ENCODE measurements around the gene NBPF4. TPM values are rescaled to one million over a fixed set of nuclear protein-coding genes. Genes with fewer than 3 reads are reported as not detected.

The NBPF4 gene
- total and polyA plus RNA-seq, 4 donors: 0.10 to 0.25 (median 0.15) TPM; not detected in 1

- no peak for DNase-seq (ENCODE audit: low read depth in 4 of 6, low spot score in 6 of 6)
- Histone ChIP-seq H3K4me3 (ENCODE audit: low read depth, low read length) (no peak overlapping the region), H3K27me3 (ENCODE audit: control insufficient read depth, insufficient read depth, low read length) (no peaks in the 10 kb centered on the region), H3K9me3 (ENCODE audit: control insufficient read depth, insufficient read depth, low read length) (peaks cover 2% of the 10 kb centered on the region), H3K27ac (ENCODE audit: low read depth, low read length) (no peak overlapping the region), H3K4me1 (ENCODE audit: control insufficient read depth, insufficient read depth, low read length) (peaks cover 3% of the 10 kb centered on the region), H3K36me3 (ENCODE audit: control insufficient read depth, insufficient read depth, low read length) (peaks cover 5% of the 10 kb centered on the region)
- 100% methylated on average over 1 of the region's 1 CpG for WGBS (ENCODE audit: insufficient coverage)
Observed at GRCh38 chr1:108194051-108194450, 49.8 kb downstream of the NBPF4 start.

- no CpG with 5 or more reads among the region's 1 CpG for WGBS (ENCODE audit: insufficient coverage)
Observed at GRCh38 chr1:108193333-108193732, 50.5 kb downstream of the NBPF4 start.

GRCh38 chr1:108192581-108192980 is 51.3 kb downstream of the NBPF4 start:
- no peaks in the 10 kb centered on the region for H3K27me3 ChIP-seq (ENCODE audit: control insufficient read depth, insufficient read depth, low read length)
- no peak overlapping the region for H3K4me3 ChIP-seq (ENCODE audit: low read depth, low read length)
- no peaks in the 10 kb centered on the region for H3K4me1 ChIP-seq (ENCODE audit: control insufficient read depth, insufficient read depth, low read length)
- H3K27ac ChIP-seq (ENCODE audit: low read depth, low read length): no peak overlapping the region
- DNase-seq (ENCODE audit: low read depth in 4 of 6, low spot score in 6 of 6): no peak
- peaks cover 5% of the 10 kb centered on the region for H3K36me3 ChIP-seq (ENCODE audit: control insufficient read depth, insufficient read depth, low read length)
- H3K9me3 ChIP-seq (ENCODE audit: control insufficient read depth, insufficient read depth, low read length): peaks cover 5% of the 10 kb centered on the region
- 99% methylated on average over 27 of the region's 28 CpGs for WGBS (ENCODE audit: insufficient coverage)

More at GRCh38 chr1:108193333-108193732, 50.5 kb downstream of the NBPF4 start:
- Histone ChIP-seq H3K4me1 (ENCODE audit: control insufficient read depth, insufficient read depth, low read length) (no peaks in the 10 kb centered on the region), H3K4me3 (ENCODE audit: low read depth, low read length) (no peak overlapping the region), H3K27me3 (ENCODE audit: control insufficient read depth, insufficient read depth, low read length) (no peaks in the 10 kb centered on the region), H3K36me3 (ENCODE audit: control insufficient read depth, insufficient read depth, low read length) (peaks cover 5% of the 10 kb centered on the region), H3K9me3 (ENCODE audit: control insufficient read depth, insufficient read depth, low read length) (peaks cover 2% of the 10 kb centered on the region), H3K27ac (ENCODE audit: low read depth, low read length) (no peak overlapping the region)
- DNase-seq (ENCODE audit: low read depth in 4 of 6, low spot score in 6 of 6): no peak

DNA sequence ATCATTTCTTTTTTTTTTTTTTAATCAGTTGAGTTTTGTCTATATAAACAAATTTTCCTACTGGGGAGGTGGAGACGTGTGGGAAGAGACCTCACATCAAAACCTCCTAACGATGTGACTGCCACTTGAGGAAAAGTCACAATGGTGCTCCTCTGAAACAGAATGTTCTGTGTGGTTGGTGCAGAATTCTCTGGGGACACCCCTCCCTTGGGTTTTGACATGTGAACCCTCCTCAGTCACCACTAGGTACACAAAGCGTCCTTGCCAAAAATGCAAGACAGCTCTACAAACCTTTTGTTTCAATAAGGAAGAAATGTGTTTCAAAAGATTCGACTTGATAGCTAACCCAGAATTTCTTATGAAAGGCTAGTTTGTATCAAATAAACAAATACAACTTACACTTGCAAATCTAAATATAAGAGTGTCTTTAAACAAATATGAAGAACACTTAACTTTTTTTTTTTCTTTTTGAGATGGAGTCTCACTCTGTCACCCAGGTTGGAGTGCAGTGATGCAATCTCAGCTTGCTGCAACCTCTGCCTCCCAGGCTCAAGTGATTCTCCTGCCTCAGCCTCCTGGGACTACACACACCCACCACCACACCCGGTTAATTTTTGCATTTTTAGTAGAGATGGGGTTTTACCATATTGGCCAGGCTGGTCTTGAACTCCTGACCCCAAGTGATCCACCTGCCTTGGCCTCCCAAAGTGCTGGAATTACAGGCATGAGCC is 53.0 kb downstream of the NBPF4 start:
- Histone ChIP-seq H3K4me1 (ENCODE audit: control insufficient read depth, insufficient read depth, low read length) (no peaks in the 10 kb centered on the region), H3K27me3 (ENCODE audit: control insufficient read depth, insufficient read depth, low read length) (no peaks in the 10 kb centered on the region), H3K4me3 (ENCODE audit: low read depth, low read length) (no peak overlapping the region), H3K27ac (ENCODE audit: low read depth, low read length) (no peak overlapping the region), H3K36me3 (ENCODE audit: control insufficient read depth, insufficient read depth, low read length) (peaks cover 5% of the 10 kb centered on the region), H3K9me3 (ENCODE audit: control insufficient read depth, insufficient read depth, low read length) (peaks cover 5% of the 10 kb centered on the region)
- DNase-seq (ENCODE audit: low read depth in 4 of 6, low spot score in 6 of 6): no peak
- no CpG with 5 or more reads among the region's 5 CpGs for WGBS (ENCODE audit: insufficient coverage)

GRCh38 chr1:108190001-108190634 is 53.8 kb downstream of the NBPF4 start:
- peaks cover 5% of the 10 kb centered on the region for H3K36me3 ChIP-seq (ENCODE audit: control insufficient read depth, insufficient read depth, low read length)
- no peak for DNase-seq (ENCODE audit: low read depth in 4 of 6, low spot score in 6 of 6)
- WGBS (ENCODE audit: insufficient coverage): 76% methylated on average over 5 of the region's 7 CpGs
- no peak overlapping the region for H3K27ac ChIP-seq (ENCODE audit: low read depth, low read length)
- H3K9me3 ChIP-seq (ENCODE audit: control insufficient read depth, insufficient read depth, low read length): peaks cover 2% of the 10 kb centered on the region
- H3K4me1 ChIP-seq (ENCODE audit: control insufficient read depth, insufficient read depth, low read length): no peaks in the 10 kb centered on the region
- H3K4me3 ChIP-seq (ENCODE audit: low read depth, low read length): no peak overlapping the region
- H3K27me3 ChIP-seq (ENCODE audit: control insufficient read depth, insufficient read depth, low read length): no peaks in the 10 kb centered on the region

DNA sequence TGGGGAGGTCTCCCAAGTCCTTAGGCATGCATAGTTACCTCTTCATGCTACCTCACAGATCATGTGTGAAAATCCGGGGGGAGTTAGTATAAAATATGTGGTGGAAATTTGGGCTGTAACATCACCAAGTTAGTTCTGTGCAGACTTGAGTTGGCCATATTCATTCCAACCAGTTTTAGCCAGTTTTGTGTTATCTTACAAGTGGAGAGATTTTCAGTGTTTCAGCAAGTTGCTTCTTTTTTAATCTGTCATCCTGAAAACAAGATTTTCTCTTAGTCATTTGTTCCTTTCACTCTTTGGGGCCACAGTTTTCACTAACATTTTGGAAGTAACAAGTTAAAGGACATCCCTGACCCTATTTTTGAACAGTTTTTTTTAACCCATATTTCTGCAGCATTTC is 55.1 kb downstream of the NBPF4 start:
- no peak overlapping the region for H3K4me3 ChIP-seq (ENCODE audit: low read depth, low read length)
- H3K36me3 ChIP-seq (ENCODE audit: control insufficient read depth, insufficient read depth, low read length): peaks cover 5% of the 10 kb centered on the region
- no peaks in the 10 kb centered on the region for H3K4me1 ChIP-seq (ENCODE audit: control insufficient read depth, insufficient read depth, low read length)
- DNase-seq (ENCODE audit: low read depth in 4 of 6, low spot score in 6 of 6): no peak
- no CpG with 5 or more reads among the region's 1 CpG for WGBS (ENCODE audit: insufficient coverage)
- H3K27me3 ChIP-seq (ENCODE audit: control insufficient read depth, insufficient read depth, low read length): no peaks in the 10 kb centered on the region
- peaks cover 2% of the 10 kb centered on the region for H3K9me3 ChIP-seq (ENCODE audit: control insufficient read depth, insufficient read depth, low read length)
- no peak overlapping the region for H3K27ac ChIP-seq (ENCODE audit: low read depth, low read length)

GRCh38 chr1:108182959-108183700 is 60.7 kb downstream of the NBPF4 start:
- no CpG with 5 or more reads among the region's 2 CpGs for WGBS (ENCODE audit: insufficient coverage)
- Histone ChIP-seq H3K9me3 (ENCODE audit: control insufficient read depth, insufficient read depth, low read length) (peaks cover 10% of the 10 kb centered on the region), H3K27ac (ENCODE audit: low read depth, low read length) (no peak overlapping the region), H3K36me3 (ENCODE audit: control insufficient read depth, insufficient read depth, low read length) (peaks cover 5% of the 10 kb centered on the region), H3K4me1 (ENCODE audit: control insufficient read depth, insufficient read depth, low read length) (no peaks in the 10 kb centered on the region), H3K4me3 (ENCODE audit: low read depth, low read length) (no peak overlapping the region), H3K27me3 (ENCODE audit: control insufficient read depth, insufficient read depth, low read length) (no peaks in the 10 kb centered on the region)
- peak in 1 of 6 donors; percentile 6 for DNase-seq (ENCODE audit: low read depth in 4 of 6, low spot score in 6 of 6)

DNA sequence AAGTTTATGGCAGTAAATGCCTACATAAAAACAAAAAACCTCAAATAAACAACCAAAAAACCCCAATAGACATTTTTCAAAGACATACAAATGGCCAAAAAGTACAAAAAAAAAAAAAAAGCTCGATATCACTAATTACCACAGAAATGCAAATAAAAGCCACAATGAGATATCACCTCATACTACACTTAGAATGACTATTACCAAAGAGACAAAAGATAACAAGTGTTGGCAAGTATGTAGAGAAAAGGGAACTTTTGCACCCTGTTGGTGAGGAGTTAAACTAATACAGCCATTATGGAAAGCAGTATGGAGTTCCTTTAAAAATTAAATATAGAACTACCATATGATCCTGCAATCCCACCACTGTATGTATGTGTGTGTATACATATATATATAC is 64.9 kb downstream of the NBPF4 start:
- WGBS (ENCODE audit: insufficient coverage): no CpG with 5 or more reads among the region's 1 CpG
- Histone ChIP-seq H3K27ac (ENCODE audit: low read depth, low read length) (no peak overlapping the region), H3K27me3 (ENCODE audit: control insufficient read depth, insufficient read depth, low read length) (no peaks in the 10 kb centered on the region), H3K36me3 (ENCODE audit: control insufficient read depth, insufficient read depth, low read length) (peaks cover 9% of the 10 kb centered on the region), H3K4me3 (ENCODE audit: low read depth, low read length) (no peak overlapping the region), H3K4me1 (ENCODE audit: control insufficient read depth, insufficient read depth, low read length) (no peaks in the 10 kb centered on the region), H3K9me3 (ENCODE audit: control insufficient read depth, insufficient read depth, low read length) (peaks cover 22% of the 10 kb centered on the region)
- no peak for DNase-seq (ENCODE audit: low read depth in 4 of 6, low spot score in 6 of 6)
